MM.1S (cell line): ENCODE data around the gene SNX24.

Experiments used
- EZH2 ChIP-seq: fragments of 300-600 bp; sonication (generic); optimal IDR thresholded peaks from 2 replicates; pipeline ENCODE3; 2017; ENCODE audit warnings: low read depth, mild to moderate bottlenecking, antibody characterized with exemption, low read length, mixed read lengths
- EZH2phosphoT487 ChIP-seq: fragments of 300-600 bp; sonication (generic); IDR thresholded peaks from 2 replicates; pipeline ENCODE4 v1.6.1; 2018; ENCODE audit warnings: antibody characterized with exemption, low read length
- TF ChIP-seq, protein P1 (sequence below): fragments of 300-600 bp; sonication (generic); IDR thresholded peaks from 2 replicates; pipeline ENCODE4 v1.5.1; 2016; ENCODE audit warnings: antibody characterized with exemption, low read length, mixed read lengths

DNA sequence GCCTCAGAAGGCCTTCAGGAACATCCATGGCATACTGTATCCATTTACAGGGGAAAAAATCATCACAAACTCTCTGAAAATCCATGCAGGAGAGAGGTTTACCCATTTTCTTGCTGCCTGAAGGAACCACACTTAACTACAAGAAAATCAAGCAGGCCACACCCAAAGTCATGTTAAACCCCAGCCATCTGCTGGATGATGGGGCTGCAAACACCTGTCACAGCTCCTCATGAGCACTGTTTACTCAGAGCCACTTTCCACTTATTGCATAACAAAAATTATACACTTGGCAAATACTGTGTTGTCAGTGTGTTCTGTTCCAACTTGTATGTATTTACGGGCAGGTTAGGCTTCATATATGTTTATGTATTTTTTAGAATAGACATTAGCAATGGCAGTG, 155.3 kb downstream of the SNX24 start:
- TF ChIP-seq, protein P1, sequence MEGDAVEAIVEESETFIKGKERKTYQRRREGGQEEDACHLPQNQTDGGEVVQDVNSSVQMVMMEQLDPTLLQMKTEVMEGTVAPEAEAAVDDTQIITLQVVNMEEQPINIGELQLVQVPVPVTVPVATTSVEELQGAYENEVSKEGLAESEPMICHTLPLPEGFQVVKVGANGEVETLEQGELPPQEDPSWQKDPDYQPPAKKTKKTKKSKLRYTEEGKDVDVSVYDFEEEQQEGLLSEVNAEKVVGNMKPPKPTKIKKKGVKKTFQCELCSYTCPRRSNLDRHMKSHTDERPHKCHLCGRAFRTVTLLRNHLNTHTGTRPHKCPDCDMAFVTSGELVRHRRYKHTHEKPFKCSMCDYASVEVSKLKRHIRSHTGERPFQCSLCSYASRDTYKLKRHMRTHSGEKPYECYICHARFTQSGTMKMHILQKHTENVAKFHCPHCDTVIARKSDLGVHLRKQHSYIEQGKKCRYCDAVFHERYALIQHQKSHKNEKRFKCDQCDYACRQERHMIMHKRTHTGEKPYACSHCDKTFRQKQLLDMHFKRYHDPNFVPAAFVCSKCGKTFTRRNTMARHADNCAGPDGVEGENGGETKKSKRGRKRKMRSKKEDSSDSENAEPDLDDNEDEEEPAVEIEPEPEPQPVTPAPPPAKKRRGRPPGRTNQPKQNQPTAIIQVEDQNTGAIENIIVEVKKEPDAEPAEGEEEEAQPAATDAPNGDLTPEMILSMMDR: no peak
- TF ChIP-seq EZH2: no peak
- TF ChIP-seq EZH2phosphoT487: no peak
